ENCODE measurements around the gene GGT6.

DNA sequence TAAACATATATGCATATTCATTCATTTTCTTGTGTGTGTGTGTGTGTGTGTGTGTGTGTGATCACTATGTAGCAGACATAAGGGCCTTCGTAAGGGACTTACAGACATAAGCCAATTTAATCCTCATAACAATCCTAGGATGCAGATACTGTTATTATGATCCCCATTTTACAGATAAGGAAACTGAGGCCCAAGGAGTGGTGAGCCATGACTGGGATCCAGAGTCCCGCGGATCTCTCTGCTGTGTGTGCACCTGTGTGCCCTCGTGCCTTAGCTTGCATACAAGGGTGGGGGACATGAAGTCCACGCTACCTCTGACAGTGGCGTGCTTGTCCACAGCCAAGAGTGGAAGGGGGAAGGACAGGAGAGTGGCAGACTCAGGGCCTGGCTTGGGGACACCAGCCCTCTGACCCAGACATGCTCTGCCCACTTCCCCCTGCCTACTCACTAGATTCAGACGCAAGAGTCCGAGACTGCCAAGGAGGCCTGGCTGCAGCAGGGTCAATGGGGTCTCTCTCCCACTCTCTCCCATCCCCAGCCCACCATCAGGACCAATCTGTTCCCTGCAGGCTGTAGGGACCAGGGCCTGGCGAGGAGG, 14.2 kb upstream of the GGT6 start:
- TF ChIP-seq, protein P1, sequence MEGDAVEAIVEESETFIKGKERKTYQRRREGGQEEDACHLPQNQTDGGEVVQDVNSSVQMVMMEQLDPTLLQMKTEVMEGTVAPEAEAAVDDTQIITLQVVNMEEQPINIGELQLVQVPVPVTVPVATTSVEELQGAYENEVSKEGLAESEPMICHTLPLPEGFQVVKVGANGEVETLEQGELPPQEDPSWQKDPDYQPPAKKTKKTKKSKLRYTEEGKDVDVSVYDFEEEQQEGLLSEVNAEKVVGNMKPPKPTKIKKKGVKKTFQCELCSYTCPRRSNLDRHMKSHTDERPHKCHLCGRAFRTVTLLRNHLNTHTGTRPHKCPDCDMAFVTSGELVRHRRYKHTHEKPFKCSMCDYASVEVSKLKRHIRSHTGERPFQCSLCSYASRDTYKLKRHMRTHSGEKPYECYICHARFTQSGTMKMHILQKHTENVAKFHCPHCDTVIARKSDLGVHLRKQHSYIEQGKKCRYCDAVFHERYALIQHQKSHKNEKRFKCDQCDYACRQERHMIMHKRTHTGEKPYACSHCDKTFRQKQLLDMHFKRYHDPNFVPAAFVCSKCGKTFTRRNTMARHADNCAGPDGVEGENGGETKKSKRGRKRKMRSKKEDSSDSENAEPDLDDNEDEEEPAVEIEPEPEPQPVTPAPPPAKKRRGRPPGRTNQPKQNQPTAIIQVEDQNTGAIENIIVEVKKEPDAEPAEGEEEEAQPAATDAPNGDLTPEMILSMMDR (conservative IDR thresholded peaks at IDR 0.05), result no peak
- TF ChIP-seq EZH2 (IDR thresholded peaks at IDR 0.05; ENCODE audit: low read depth), result no peak
